T-helper 17 cell (primary cell): Measurements from ENCODE around the gene TMEM39B. TPM values are rescaled to one million over a fixed set of nuclear protein-coding genes. Genes with fewer than 3 reads are reported as not detected.
"Not testable (repeated sequence)": the region's sequence is repeated elsewhere in the genome, so short reads cannot be mapped to it uniquely, and the experiment has no call there.

ENCODE experiments used
- ATAC-seq: fragments of 150-1000 bp; cut with Tn5 transposase; 2 replicates; pipeline ENCODE4 v1.10.0; 2021; ENCODE audit warnings: mild to moderate bottlenecking, moderate library complexity
- DNase-seq, 3 donors: peaks; one replicate each; pipeline versions ENCODE4 v3.0.0 to v3.0.0-alpha.2; 2020 to 2021
- H3K9me3 ChIP-seq: one replicate; pipeline ENCODE4 v1.7.0; 2013; ENCODE audit warnings: low read length, mild to moderate bottlenecking; ENCODE audit not compliant: control insufficient read depth, poor library complexity, severe bottlenecking
- H3K27ac Mint-ChIP-seq: one replicate; pipeline ENCODE4 v1.8.0; 2022; ENCODE audit warnings: mild to moderate bottlenecking, moderate library complexity, mixed read lengths
- H3K27me3 Mint-ChIP-seq: one replicate; pipeline ENCODE4 v1.8.0; 2022; ENCODE audit warnings: mixed read lengths
- H3K36me3 Mint-ChIP-seq: one replicate; pipeline ENCODE4 v1.8.0; 2022; ENCODE audit warnings: low read depth, mixed read lengths
- H3K4me1 Mint-ChIP-seq: one replicate; pipeline ENCODE4 v1.8.0; 2022; ENCODE audit warnings: mild to moderate bottlenecking, mixed read lengths
- H3K4me3 Mint-ChIP-seq: one replicate; pipeline ENCODE4 v1.8.0; 2022; ENCODE audit warnings: mild to moderate bottlenecking, moderate library complexity, mixed read lengths
- total RNA-seq, 4 donors: library from RNA in 2 of 4; stranded (reverse) in 2 of 4; gene quantifications; one replicate each; pipeline ENCODE4 v1.2.3 and lab custom pipeline; 2022 to 2026

TMEM39B gene
- total RNA-seq, 2 donors from 2014 or later, result 15.8 to 16.7 TPM

DNA sequence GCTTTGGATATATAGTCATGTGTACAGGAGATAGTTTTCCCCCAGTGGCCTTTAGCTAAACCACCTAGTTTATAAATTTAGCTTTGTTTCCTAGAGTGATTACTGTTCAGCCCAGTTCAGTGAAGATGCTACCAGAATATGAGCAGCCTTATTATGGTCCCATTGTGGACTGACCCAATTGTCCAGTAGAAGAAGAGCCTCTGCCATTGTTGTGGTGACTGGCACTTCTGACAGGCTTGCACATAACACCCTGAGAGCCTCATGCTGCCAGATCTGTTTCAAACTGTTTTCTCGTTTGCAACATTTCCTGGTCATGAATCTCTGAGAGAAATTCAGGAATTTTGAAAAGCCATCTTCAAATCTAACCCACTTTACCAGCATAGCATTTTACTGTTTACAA, 55.7 kb downstream of the TMEM39B start:
- DNase-seq (no peak), ATAC-seq (no peak)
- Mint-ChIP-seq H3K4me3 (no peak overlapping the region), H3K27me3 (no peaks in the 10 kb centered on the region), H3K36me3 (no peaks in the 10 kb centered on the region), H3K4me1 (peaks cover 29% of the 10 kb centered on the region), H3K27ac (no peak overlapping the region)
- no peaks in the 10 kb centered on the region for H3K9me3 ChIP-seq

DNA sequence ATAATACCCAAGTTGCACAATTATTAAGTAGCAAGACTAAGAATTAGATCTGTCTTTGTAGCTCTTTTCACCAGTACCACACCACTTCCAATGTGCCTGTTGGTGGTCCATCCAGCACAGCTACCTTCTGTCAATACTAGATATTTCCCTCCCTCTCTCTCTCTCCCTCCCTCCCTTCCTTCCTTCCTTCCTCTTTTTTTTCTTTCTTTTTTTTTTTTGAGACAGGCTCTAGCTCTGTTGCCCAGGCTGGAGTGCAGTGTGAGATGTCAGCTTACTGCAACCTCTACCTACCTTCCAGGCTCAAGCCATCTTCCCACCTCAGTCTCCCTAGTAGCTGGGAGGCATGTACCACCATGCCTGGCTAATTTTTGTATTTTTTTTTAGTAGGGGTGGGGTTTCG, 56.2 kb downstream of the TMEM39B start:
- Mint-ChIP-seq H3K27ac (peak overlapping the region; percentile 54), H3K4me1 (peaks cover 29% of the 10 kb centered on the region), H3K36me3 (no peaks in the 10 kb centered on the region), H3K27me3 (no peaks in the 10 kb centered on the region), H3K4me3 (no peak overlapping the region)
- no peak for DNase-seq
- no peaks in the 10 kb centered on the region for H3K9me3 ChIP-seq
- no peak for ATAC-seq

DNA sequence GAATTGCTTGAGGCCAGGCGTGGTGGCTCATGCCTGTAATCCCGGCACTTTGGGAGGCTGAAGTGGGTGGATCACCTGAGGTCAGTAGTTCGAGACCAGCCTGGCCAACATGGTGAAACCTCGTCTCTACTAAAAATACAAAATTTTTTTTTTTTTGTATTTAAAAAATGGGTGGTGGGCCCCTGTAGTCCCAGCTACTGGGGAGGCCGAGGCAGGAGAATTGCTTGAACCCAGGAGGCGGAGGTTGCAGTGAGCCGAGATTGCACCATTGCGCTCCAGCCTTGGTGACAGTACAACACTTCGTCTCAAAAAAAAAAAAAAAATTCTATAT, 61.2 kb downstream of the TMEM39B start:
- not testable (repeated sequence) for ATAC-seq, H3K4me3 Mint-ChIP-seq

DNA sequence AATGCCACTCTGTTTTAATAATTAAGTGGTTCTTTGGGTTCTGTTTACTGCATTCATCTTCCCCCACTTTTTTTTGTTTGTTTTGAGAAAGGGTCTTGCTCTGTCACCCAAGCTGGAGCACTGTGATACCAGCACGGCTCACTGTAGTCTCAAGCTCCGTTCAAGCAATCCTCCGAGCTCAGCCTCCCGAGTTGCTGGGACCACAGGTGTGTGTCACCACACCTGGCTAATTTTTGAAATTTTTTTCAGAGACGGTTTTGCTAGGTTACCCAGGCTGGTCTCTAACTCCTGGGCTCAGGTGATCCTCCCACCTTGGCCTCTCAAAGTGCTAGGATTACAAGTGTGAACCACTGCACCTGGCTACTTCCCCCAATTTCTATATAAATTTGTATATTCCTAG, 64.4 kb downstream of the TMEM39B start:
- H3K36me3 Mint-ChIP-seq, result peaks cover 2% of the 10 kb centered on the region
- no peak for ATAC-seq
- no peaks in the 10 kb centered on the region for H3K27me3 Mint-ChIP-seq
- no peaks in the 10 kb centered on the region for H3K9me3 ChIP-seq
- DNase-seq, result no peak
- peak overlapping the region; percentile 79 for H3K27ac Mint-ChIP-seq
- no peak overlapping the region for H3K4me3 Mint-ChIP-seq
- peaks cover 37% of the 10 kb centered on the region for H3K4me1 Mint-ChIP-seq

More for the DNA sequence above, 61.2 kb downstream of the TMEM39B start:
- not testable (repeated sequence) for DNase-seq, H3K36me3 Mint-ChIP-seq, H3K27me3 Mint-ChIP-seq, H3K9me3 ChIP-seq
- H3K27ac Mint-ChIP-seq, result peak overlapping the region; percentile 34
- peaks cover 30% of the 10 kb centered on the region for H3K4me1 Mint-ChIP-seq

DNA sequence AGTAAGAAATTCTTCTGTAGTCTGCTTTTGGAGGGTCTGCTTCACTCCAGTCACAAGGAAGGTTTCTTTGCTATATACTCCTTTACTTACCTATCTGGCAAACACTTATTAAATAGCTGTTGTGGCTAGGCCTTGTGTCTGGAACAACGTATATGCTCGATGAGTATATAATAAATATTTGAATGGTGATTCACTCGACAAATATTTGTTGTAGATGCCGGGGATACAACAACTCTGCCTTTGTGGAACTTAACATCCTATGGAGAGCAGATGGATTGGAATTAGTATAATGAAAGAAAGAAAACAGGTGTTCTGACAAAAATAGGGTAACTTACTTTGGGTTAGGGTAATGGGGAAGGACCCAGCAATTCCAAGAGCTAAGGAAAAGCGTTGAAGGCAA, 66.2 kb downstream of the TMEM39B start:
- H3K9me3 ChIP-seq, result no peaks in the 10 kb centered on the region
- no peak for ATAC-seq
- peaks cover 2% of the 10 kb centered on the region for H3K36me3 Mint-ChIP-seq
- peaks cover 44% of the 10 kb centered on the region for H3K4me1 Mint-ChIP-seq
- H3K27ac Mint-ChIP-seq, result peak overlapping the region; percentile 86
- H3K27me3 Mint-ChIP-seq, result no peaks in the 10 kb centered on the region
- no peak for DNase-seq
- H3K4me3 Mint-ChIP-seq, result no peak overlapping the region

DNA sequence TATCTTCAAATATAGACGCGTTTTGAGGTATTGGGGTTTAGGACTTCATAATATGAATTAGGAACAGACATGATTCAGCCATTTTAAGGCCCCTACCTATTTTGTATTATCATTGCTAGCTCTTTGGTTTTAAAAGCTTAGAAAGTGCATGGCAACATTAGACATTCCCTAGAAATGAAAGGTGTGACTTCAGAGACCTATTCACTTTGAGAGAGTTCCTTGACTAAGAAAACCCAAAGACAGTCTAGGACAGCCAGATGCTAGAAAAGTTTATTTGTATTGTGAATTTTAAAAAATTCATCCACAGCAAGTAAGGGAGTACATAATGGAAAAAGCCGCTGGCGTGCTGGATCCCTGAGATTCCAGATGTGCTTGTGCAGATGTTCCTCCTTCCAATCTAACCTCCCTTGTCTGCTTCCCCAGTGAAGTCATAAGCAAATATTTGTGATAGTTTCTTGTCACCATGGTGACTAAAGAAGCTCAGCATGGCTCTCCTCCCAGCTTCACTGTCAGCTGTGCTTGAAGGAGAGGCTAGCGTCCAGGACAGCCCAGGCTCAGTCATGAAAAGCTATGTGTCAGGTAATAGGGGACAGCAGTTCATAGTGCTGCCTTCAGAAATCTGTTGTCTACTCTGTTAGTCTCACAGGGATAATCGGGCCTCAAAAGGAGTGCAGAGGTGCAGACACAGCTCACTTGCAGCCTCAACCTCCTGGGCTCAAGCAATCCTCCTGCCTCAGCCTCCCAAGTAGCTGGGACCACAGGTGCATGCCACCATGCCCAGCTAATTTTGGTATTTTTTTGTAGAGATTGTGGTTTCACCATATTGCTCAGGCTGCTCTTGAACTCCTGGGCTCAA, 69.9 kb downstream of the TMEM39B start:
- ATAC-seq (no peak), DNase-seq (no peak)
- Mint-ChIP-seq H3K4me1 (peaks cover 39% of the 10 kb centered on the region), H3K36me3 (peaks cover 2% of the 10 kb centered on the region), H3K4me3 (no peak overlapping the region), H3K27ac (no peak overlapping the region), H3K27me3 (no peaks in the 10 kb centered on the region)
- H3K9me3 ChIP-seq, result no peaks in the 10 kb centered on the region

DNA sequence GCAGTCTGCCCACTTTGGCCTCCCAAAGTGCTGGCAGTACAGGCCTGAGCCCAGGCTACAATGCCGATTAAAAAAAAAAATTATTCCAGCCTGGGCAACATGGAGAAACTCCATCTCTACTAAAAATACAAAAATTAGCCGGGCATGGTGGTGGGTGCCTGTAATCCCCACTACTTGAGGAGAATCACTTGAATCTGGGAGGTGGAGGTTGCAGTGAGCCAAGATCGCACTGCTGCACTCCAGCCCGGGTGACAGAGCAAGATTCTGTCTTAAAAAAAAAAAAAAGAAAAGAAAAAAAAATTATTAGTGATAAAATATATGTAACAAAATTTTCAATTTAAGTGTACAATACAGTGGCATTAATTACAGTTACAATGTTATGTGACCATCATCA, 70.6 kb downstream of the TMEM39B start:
- peaks cover 35% of the 10 kb centered on the region for H3K4me1 Mint-ChIP-seq
- not testable (repeated sequence) for H3K9me3 ChIP-seq, H3K27ac Mint-ChIP-seq, H3K27me3 Mint-ChIP-seq, DNase-seq, ATAC-seq, H3K4me3 Mint-ChIP-seq, H3K36me3 Mint-ChIP-seq

DNA sequence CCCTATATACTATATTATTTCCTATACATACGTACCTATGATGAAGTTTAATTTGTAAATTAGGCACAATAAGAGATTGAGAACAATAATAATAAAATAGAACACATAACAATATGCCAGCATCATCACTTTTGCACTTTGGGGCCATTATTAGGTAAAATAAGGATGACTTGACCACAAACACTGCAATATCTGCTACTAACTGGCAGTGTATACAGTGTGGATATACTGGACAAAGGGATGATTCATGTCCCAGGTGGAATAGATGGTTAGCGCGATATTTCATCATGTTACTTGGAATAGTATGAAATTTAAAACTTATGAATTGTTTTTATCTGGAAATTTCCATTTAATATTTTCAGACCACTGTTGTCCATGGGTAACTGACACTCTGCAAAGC, 71.3 kb downstream of the TMEM39B start:
- no peak overlapping the region for H3K27ac Mint-ChIP-seq
- H3K36me3 Mint-ChIP-seq, result peaks cover 6% of the 10 kb centered on the region
- H3K27me3 Mint-ChIP-seq, result no peaks in the 10 kb centered on the region
- no peak overlapping the region for H3K4me3 Mint-ChIP-seq
- no peaks in the 10 kb centered on the region for H3K9me3 ChIP-seq
- ATAC-seq, result no peak
- H3K4me1 Mint-ChIP-seq, result peaks cover 31% of the 10 kb centered on the region
- DNase-seq, result no peak

DNA sequence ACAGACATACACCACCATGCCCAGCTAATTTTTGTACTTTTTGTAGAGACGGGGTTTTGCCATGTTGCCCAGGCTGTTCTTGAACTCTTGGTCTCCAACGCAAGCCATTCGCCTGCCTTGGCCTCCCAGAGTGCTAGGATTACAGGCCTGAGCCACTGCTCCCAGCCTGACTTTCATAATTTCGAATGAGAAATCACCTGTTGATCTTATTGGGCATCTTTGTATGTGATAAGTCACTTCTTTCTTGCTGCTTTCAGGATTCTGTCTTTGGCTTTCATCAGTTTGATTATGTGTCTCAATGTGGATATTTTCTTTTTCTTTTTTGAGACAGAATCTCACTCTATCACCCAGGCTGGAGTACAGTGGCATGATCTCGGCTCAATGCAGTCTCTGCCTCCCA, 75.1 kb downstream of the TMEM39B start:
- not testable (repeated sequence) for DNase-seq, ATAC-seq, H3K9me3 ChIP-seq, H3K27ac Mint-ChIP-seq, H3K36me3 Mint-ChIP-seq, H3K4me3 Mint-ChIP-seq, H3K27me3 Mint-ChIP-seq
- H3K4me1 Mint-ChIP-seq, result peaks cover 24% of the 10 kb centered on the region

DNA sequence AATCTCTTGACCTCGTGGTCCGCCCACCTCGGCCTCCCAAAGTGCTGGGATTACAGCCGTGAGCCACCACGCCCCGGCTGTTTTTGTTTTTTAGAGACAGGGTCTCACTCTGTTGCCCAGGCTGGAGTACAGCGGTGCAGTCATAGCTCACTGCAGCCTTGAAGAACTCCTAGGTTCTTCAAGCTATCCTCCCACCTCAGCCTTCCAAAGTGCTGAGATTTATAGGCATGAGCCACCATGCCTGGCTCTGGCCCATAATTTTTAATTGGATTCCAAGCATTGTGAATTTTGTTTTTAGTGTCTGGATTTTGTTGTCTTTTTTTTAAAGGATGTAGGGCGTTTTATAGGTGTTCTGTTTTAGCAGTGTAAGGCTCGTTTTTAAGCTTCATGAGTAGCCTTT, 78.1 kb downstream of the TMEM39B start:
- no peaks in the 10 kb centered on the region for H3K27me3 Mint-ChIP-seq
- no peak for DNase-seq
- H3K36me3 Mint-ChIP-seq, result peaks cover 7% of the 10 kb centered on the region
- no peak overlapping the region for H3K27ac Mint-ChIP-seq
- peaks cover 5% of the 10 kb centered on the region for H3K9me3 ChIP-seq
- ATAC-seq, result no peak
- no peak overlapping the region for H3K4me3 Mint-ChIP-seq
- peaks cover 19% of the 10 kb centered on the region for H3K4me1 Mint-ChIP-seq

DNA sequence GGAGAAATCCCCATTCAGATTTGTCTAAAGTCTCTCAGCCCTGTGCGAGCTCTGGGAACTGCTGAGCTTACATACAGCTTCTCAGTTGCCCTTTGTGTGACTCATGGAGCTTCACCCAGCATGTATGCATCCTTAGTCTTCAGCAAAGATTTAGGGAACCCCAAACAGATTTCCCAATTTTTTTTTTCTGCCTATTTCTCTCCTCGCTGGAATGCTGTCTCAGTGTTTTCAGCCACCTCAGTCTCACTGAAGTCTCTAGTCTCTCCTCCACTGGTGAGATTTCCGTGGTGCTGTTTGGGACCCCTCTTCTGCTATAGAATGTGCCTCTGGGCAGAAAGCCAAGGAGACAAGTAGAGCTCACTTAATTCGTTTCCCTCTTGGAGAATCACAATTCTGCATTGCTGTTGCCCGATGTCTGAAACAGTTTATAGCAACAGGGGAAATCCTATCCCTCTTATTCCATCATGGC, 78.6 kb downstream of the TMEM39B start:
- Mint-ChIP-seq H3K4me1 (peaks cover 17% of the 10 kb centered on the region), H3K27ac (no peak overlapping the region), H3K36me3 (peaks cover 7% of the 10 kb centered on the region), H3K4me3 (no peak overlapping the region), H3K27me3 (no peaks in the 10 kb centered on the region)
- ATAC-seq (no peak), DNase-seq (no peak)
- H3K9me3 ChIP-seq, result peaks cover 5% of the 10 kb centered on the region

Other genes starting within 250 kb of the TMEM39B start
- gene PTP4A2, start 134.6 kb upstream of the TMEM39B start, total RNA-seq, result 100 to 1,000 TPM; 269 to 384 TPM
- 10 to 100 TPM; 92.5 to 94.9 TPM for gene KHDRBS1, start 59.1 kb upstream of the TMEM39B start, total RNA-seq
- gene KPNA6, start 35.1 kb downstream of the TMEM39B start, total RNA-seq, result 10 to 100 TPM; 39.8 to 57.6 TPM
- gene TXLNA, start 106.7 kb downstream of the TMEM39B start, total RNA-seq, result 10 to 100 TPM; 22.9 to 24.6 TPM
- gene CCDC28B, start 127.7 kb downstream of the TMEM39B start, total RNA-seq, result 1 to 10 TPM; 4.7 to 4.9 TPM
- 1 to 10 TPM; 3.2 to 4.1 TPM for gene IQCC, start 132.7 kb downstream of the TMEM39B start, total RNA-seq
- gene DCDC2B, start 136.2 kb downstream of the TMEM39B start, total RNA-seq, result not detected
- 10 to 100 TPM; 13.1 to 18.8 TPM for gene TMEM234, start 149.4 kb downstream of the TMEM39B start, total RNA-seq
- 100 to 1,000 TPM; 116 to 132 TPM for gene EIF3I, start 149.5 kb downstream of the TMEM39B start, total RNA-seq
- gene FAM167B, start 174.3 kb downstream of the TMEM39B start, total RNA-seq, result under 1 TPM; 0.60 to 0.72 TPM
- 100 to 1,000 TPM; 267 to 268 TPM for gene LCK, start 178.3 kb downstream of the TMEM39B start, total RNA-seq
- 10 to 100 TPM; 81.6 to 86.2 TPM for gene HDAC1, start 219.1 kb downstream of the TMEM39B start, total RNA-seq